Measurements from ENCODE around the gene TRIM67. TPM values are rescaled to one million over a fixed set of nuclear protein-coding genes. Genes with fewer than 3 reads are reported as not detected.

Gene TRIM67
- total and polyA plus RNA-seq, 2 of the 4 experiments (the other 2 are of a cell fraction), result not detected

GRCh38 chr1:231206856-231207255 lies 45.0 kb downstream of the TRIM67 start (continued):
- TF ChIP-seq ELK1 (IDR thresholded peaks at IDR 0.05; ENCODE audit: borderline replicate concordance, low read depth, low read length), result no peak
- no peak for TF ChIP-seq NFE2L2 (IDR thresholded peaks at IDR 0.05; ENCODE audit: low read depth, low read length)
- no peak for TF ChIP-seq SMC3 (IDR thresholded peaks at IDR 0.05; ENCODE audit: low read depth, low read length)

GRCh38 chr1:231207437-231207836 lies 45.6 kb downstream of the TRIM67 start:
- no peak overlapping the region for H3K56ac ChIP-seq (ENCODE audit: extremely low read depth, insufficient read depth, low read length)
- no peak overlapping the region for H2BK20ac ChIP-seq (ENCODE audit: low read depth, low read length)
- H3K79me1 ChIP-seq (ENCODE audit: low read depth in 1 of 2, low read length in 2 of 2), result no peaks in the 10 kb centered on the region
- in situ Hi-C loops (cut with MboI; ENCODE audit: low sequenced_read_pairs) (no loop called here), dilution Hi-C loops (cut with HindIII; ENCODE audit: low sequenced_read_pairs, unreplicated experiment) (no loop called here), intact Hi-C loops (cut with micrococcal nuclease) (no loop called here)
- no peak overlapping the region for H3K4me2 ChIP-seq (ENCODE audit: low read depth, low read length)
- H3K18ac ChIP-seq (ENCODE audit: low read depth, low read length), result no peak overlapping the region
- no peak overlapping the region for H3K9ac ChIP-seq (ENCODE audit: low read depth, low read length)
- TF ChIP-seq CHD1 (IDR thresholded peaks at IDR 0.05; ENCODE audit: low read depth, low read length) (no peak), MAZ (IDR thresholded peaks at IDR 0.05; ENCODE audit: borderline replicate concordance, low read depth, low read length) (no peak), BHLHE40 (IDR thresholded peaks at IDR 0.05; ENCODE audit: low read depth, low read length) (no peak), RAD21 (IDR thresholded peaks at IDR 0.05; ENCODE audit: low read length) (no peak), RCOR1 (IDR thresholded peaks at IDR 0.05; ENCODE audit: insufficient replicate concordance, low read length) (no peak), NFE2L2 (IDR thresholded peaks at IDR 0.05; ENCODE audit: low read depth, low read length) (no peak), RFX5 (IDR thresholded peaks at IDR 0.05; ENCODE audit: low read depth, low read length) (no peak), MAFK (IDR thresholded peaks at IDR 0.05; ENCODE audit: low read depth, low read length) (no peak)
- TF ChIP-seq, protein P1, sequence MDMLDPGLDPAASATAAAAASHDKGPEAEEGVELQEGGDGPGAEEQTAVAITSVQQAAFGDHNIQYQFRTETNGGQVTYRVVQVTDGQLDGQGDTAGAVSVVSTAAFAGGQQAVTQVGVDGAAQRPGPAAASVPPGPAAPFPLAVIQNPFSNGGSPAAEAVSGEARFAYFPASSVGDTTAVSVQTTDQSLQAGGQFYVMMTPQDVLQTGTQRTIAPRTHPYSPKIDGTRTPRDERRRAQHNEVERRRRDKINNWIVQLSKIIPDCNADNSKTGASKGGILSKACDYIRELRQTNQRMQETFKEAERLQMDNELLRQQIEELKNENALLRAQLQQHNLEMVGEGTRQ (IDR thresholded peaks at IDR 0.05; ENCODE audit: low read depth, low read length), result no peak
- peaks cover 19% of the 10 kb centered on the region for H3K27me3 ChIP-seq (ENCODE audit: control insufficient read depth, insufficient read depth, low read length)
- no peaks in the 10 kb centered on the region for H3K9me1 ChIP-seq (ENCODE audit: insufficient read depth, low read length)
- H3K14ac ChIP-seq (replicated peaks; ENCODE audit: low read depth, low read length), result no peak overlapping the region
- CTCF ChIA-PET, result interaction anchor here (0.6 to 1.0 kb wide), 2 partner anchors 44 to 159 kb away, joined by 3 read pairs; no protein-coding TSS in a partner anchor
- no peaks in the 10 kb centered on the region for H4K20me1 ChIP-seq (ENCODE audit: insufficient read depth, low read length)
- no peak overlapping the region for H2BK120ac ChIP-seq (ENCODE audit: low read depth, low read length)
- H3K4ac ChIP-seq (ENCODE audit: low read depth, low read length), result no peak overlapping the region
- no peak for ATAC-seq (ENCODE audit: low read depth)
- H3K36me3 ChIP-seq (ENCODE audit: control insufficient read depth, insufficient read depth, low read length), result no peaks in the 10 kb centered on the region
- no peak overlapping the region for H2BK5ac ChIP-seq (ENCODE audit: low read depth, low read length, poor library complexity, severe bottlenecking)
- no peak overlapping the region for H3K4me3 ChIP-seq (ENCODE audit: insufficient read depth, low read depth, low read length)
- H4K91ac ChIP-seq (ENCODE audit: insufficient read depth, low read depth, low read length), result no peak overlapping the region
- no peaks in the 10 kb centered on the region for H3K4me1 ChIP-seq (ENCODE audit: control insufficient read depth, insufficient read depth, low read length)
- H2AK5ac ChIP-seq (ENCODE audit: low read depth, low read length), result no peak overlapping the region
- no peak overlapping the region for H3K27ac ChIP-seq (ENCODE audit: insufficient read depth, low read length)
- no peak overlapping the region for H3K23ac ChIP-seq (ENCODE audit: low read depth, low read length)
- BruUV-seq (replicated peaks), result no TSS peak
- H2AFZ ChIP-seq (replicated peaks; ENCODE audit: low read length, poor library complexity), result peak overlapping the region; percentile 8
- H4K5ac ChIP-seq (ENCODE audit: low read depth, low read length), result no peak overlapping the region
- POLR2A ChIA-PET (ENCODE audit: unreplicated experiment), result no interaction called here
- no peak overlapping the region for H4K8ac ChIP-seq (ENCODE audit: low read depth in 2 of 2, low read length in 2 of 2)
- no peak overlapping the region for H2BK15ac ChIP-seq (ENCODE audit: low read depth, low read length)
- no peak for DNase-seq
- no CpG with 5 or more reads among the region's 3 CpGs for WGBS, 2 experiments (ENCODE audit: extremely low coverage in 2 of 2, insufficient read length in 1 of 2)
- no peaks in the 10 kb centered on the region for H3K9me3 ChIP-seq (ENCODE audit: control insufficient read depth, insufficient read depth, low read length)
- no peak overlapping the region for H2AK9ac ChIP-seq (replicated peaks; ENCODE audit: low read depth, low read length, poor library complexity)

Data from IMR-90 (cell line).